GM19239 (cell line): ENCODE results near the gene CCDC34.
A peak's percentile ranks its signal among the peaks of the same experiment; 100 is the strongest.

Experiments
- DNase-seq: peaks from one replicate; pipeline ENCODE4 v3.0.0; 2011; ENCODE audit warnings: low spot score; ENCODE audit not compliant: insufficient read length
- FAIRE-seq: peaks from 2 replicates; lab custom pipeline; 2011; peaks lifted over from hg19 to GRCh38; lab: Jason Lieb, UNC

Gene CCDC34, protein sequence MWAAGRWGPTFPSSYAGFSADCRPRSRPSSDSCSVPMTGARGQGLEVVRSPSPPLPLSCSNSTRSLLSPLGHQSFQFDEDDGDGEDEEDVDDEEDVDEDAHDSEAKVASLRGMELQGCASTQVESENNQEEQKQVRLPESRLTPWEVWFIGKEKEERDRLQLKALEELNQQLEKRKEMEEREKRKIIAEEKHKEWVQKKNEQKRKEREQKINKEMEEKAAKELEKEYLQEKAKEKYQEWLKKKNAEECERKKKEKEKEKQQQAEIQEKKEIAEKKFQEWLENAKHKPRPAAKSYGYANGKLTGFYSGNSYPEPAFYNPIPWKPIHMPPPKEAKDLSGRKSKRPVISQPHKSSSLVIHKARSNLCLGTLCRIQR

DNA sequence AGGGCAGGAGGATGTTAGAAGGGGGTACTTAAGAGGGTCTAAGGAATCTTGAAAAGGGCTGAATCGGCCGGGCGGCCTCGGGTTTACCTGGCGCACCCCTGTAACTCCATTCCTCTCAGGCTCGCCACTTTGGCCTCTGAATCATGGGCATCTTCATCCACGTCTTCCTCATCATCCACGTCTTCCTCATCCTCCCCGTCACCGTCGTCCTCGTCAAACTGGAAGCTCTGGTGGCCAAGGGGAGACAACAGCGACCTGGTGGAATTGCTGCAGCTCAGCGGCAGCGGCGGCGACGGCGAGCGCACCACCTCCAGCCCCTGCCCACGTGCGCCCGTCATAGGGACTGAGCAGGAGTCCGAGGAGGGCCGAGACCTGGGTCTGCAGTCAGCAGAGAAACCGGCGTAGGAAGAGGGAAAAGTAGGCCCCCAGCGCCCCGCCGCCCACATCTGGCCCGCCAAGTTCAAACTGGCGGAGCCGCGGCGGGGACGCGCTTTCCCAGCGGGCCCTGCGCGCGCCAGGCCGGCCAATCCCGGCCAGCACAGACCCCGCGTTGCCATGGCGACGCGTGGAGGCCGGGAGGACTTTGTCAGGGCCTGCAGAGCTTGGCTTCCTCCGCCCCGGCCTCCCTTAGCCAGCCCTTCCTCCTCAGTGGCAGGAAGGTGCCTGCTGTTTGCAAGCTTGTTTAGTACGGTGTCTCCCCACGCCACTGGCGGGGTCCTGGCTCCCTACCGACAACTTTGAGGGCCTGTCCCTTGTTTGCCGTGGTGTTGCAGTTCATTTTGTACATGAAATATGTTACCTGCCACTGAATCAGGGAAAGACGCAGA, at the start of gene CCDC34:
CCDC34 (minus strand) TSS at position 467 of the 827 bp plus-strand sequence; CDS start at position 446, 21 bp downstream.
- FAIRE-seq (peak; percentile 86), DNase-seq (peak; percentile 86)

- FAIRE-seq, result no peak
- DNase-seq, result no peak
These were observed 49.2 kb upstream of the CCDC34 start for GRCh38 chr11:27412192-27412691.

GRCh38 chr11:27411328-27411727, 48.3 kb upstream of the CCDC34 start:
- DNase-seq (no peak), FAIRE-seq (no peak)

DNA sequence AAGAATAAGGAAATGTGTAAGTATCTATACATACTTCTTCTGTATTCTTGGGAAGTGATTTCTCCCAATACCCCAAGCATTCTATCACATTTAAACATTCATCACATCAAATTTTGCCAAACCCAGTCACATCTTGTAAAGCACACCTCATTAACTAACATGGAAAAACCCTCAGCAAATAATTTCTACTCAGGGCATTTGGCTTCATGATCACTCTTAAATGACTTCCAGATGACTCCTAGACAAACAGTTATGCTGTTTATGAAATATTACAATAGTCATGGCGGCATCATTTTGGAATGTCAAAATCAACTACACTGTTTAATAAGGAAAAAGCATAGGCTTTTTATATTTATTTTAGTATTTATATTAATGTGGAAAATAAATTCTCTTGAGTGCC, 47.3 kb upstream of the CCDC34 start:
- FAIRE-seq (no peak), DNase-seq (no peak)

- FAIRE-seq (no peak), DNase-seq (no peak)
These were observed 46.7 kb upstream of the CCDC34 start for GRCh38 chr11:27409742-27410141.

GRCh38 chr11:27409049-27409448, 46.0 kb upstream of the CCDC34 start:
- DNase-seq (no peak), FAIRE-seq (no peak)

GRCh38 chr11:27408246-27408800, 45.3 kb upstream of the CCDC34 start:
- no peak for FAIRE-seq
- no peak for DNase-seq

GRCh38 chr11:27406498-27407354, 43.7 kb upstream of the CCDC34 start:
- no peak for DNase-seq
- peak; percentile 18 for FAIRE-seq

DNA sequence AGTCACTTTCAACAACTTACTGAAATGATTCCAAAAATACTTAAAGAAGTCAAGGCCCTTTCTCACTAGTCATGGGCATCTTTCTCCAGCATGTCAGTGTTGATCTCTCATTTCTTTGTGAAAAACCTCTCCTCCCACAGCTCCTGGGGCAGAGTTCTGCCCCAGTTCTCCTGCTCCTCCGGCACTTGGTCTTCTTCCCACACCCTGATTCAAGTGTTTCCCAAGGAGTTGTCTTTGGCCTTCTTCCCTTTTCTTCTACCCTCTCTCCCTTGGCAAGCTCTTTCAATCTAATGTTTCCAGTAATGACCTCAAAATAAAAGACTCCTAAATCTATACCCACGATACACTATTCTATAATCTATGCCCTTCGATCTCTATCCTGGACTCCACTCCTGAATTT, 42.1 kb upstream of the CCDC34 start:
- DNase-seq (no peak), FAIRE-seq (no peak)

GRCh38 chr11:27404427-27404826, 41.4 kb upstream of the CCDC34 start:
- no peak for FAIRE-seq
- DNase-seq, result no peak

GRCh38 chr11:27403195-27403594, 40.2 kb upstream of the CCDC34 start:
- FAIRE-seq (no peak), DNase-seq (no peak)

GRCh38 chr11:27402450-27402849, 39.4 kb upstream of the CCDC34 start:
- no peak for FAIRE-seq
- DNase-seq, result no peak

GRCh38 chr11:27401833-27402316, 38.9 kb upstream of the CCDC34 start:
- FAIRE-seq, result no peak
- DNase-seq, result no peak

- FAIRE-seq (no peak), DNase-seq (no peak)
These were observed 38.3 kb upstream of the CCDC34 start for GRCh38 chr11:27401280-27401832.

- DNase-seq (no peak), FAIRE-seq (no peak)
These were observed 35.4 kb upstream of the CCDC34 start for GRCh38 chr11:27398400-27398770.

DNA sequence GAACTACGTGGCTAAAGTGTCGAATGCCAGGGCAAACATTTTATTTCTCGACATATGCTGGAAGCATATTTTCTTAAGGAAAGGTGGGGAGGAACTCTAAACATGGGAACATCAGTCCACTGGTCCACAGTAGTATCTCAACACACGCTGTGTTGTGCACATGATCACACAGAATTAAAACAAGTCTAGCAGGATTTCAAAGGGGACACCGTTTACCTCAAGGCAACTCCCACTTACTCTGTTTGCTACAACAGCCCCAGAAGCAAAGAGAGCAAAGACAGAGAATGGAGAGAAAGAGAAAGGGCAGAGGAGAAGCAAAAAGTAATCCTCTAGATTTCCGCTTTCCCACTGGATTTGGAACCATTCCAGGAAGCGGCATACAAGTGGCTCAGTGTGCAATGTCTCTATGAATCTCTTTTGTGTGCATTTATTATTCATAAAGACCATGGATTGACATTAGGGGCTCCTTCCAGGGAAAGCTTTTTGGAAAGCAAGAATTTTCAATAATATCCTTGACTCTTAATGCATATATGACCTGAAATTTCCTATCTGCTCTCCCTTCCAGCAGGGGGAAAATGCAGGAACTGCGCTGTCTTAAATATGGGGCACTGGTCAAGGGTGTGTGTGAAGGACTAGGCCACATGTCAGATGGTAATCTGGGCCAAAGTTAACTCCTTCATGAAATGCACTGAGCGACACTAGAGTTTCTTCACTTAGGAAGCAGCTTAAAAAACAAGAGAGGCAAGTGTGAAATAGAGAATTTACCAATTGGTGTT, 34.8 kb upstream of the CCDC34 start:
- FAIRE-seq (no peak), DNase-seq (no peak)

DNA sequence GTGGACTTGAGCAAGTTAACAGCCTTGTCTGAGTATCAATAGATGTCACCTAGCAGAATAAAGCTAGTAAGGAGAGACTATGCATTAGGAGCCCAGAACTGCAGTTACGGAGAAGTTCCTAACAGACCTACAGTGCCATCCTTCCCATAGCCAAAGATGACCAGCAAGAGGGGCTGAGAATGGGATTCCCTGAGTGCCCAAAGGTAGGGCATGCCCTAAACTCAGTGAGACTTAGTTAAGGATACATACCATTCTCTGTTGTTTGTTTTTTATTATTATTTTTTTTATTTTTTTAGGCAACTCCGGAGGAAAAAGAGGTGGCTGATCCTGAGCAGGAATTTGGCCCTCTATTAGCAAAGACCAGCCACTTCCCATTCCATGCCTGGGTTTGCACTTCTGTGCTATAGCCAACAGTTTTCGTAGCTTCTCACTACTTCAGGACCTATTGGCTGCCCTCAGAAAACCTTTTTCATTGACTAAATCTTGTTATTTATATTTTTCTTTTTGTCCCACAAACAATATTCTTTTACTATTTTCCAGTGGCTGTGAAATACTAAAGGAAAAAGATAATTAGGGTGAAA, 33.3 kb upstream of the CCDC34 start:
- no peak for DNase-seq
- FAIRE-seq, result no peak

DNA sequence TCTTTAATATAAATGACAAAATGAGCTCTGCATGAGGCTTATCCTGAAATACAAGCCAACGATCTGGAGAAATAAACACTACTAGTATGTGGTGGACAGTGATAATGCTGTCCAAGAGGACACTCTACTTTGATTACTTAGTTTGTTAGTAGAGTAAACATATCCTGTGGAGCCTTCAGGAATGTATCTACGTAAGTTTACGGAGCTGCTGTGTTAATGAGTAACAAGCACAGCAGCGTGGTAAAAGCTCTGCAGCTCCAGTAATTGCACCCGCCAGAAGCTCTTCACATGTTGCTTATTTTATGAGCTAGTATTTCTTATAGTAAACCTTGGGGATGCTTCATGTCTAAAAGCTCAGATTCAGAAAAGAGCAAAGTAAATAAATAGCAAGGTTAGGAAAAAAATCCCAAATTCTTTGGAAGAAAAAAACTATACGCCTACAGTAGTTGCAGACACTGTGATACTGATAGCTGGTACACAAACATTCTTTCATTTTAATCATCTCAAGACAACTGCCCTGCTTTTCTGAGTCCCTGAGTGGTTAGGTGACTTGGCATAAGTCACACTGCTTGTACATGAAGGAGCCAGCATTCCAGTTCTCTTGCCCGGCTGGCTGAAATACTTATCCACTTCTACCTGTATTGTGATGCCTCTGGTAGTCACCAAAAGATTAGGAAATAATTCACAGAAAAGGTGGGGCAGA, 32.7 kb upstream of the CCDC34 start:
- no peak for FAIRE-seq
- no peak for DNase-seq
